ENCODE results near the gene TBL1XR1. TPM values are rescaled to one million over a fixed set of nuclear protein-coding genes. Genes with fewer than 3 reads are reported as not detected.
A peak's percentile ranks its signal among the peaks of the same experiment; 100 is the strongest.

TBL1XR1 gene
- total RNA-seq, 1 experiment from 2014 or later = 192 TPM

DNA sequence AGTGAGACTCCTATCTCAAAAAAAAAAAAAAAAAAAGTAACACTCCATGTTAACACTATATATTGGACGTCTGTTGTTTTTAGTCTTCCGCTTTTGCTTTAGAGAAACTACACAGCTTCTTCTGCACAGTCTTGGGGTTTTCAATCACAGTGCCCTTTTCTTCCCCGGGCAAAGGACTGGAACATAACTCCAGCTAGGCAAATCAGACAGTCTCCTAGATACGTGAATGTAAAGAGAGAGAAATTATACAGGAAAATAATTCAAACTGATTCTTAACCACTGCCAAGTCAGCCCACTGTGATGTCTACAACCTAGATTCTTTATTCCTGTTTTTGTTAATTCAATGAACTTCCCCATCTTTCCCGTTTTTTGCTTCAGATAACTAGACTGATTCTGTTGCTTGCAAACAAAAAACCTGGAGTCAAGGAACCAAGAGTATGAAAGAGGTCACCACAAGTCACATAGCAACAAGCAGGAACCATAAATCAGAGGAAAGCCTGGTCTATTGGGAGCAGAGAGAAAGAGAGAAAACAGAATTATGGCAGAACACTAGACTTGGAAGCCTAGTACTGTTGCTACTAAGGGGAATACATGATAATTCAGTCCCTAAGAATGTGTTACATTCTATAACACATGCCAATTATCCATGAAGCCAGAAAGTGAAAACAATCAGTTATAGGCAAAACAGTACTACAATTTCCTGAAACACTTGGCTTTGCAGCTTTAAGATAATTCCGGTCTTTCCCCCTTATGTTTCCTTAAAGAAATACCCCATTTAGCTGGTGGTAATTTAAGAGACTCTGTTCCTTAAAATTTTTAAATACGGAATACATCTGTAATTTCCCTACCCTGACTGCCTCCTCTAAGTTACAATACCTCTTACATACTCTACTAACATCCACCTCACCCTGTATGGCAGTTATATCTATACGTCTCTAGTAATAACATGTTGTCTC lies 63.1 kb downstream of the TBL1XR1 start:
- ATAC-seq = no peak; the same call in none of the 2 replicates
- CTCF ChIA-PET = interaction anchor here (0.6 kb wide), 1 partner anchor 152 kb away, joined by 3 read pairs; no protein-coding TSS in a partner anchor

DNA sequence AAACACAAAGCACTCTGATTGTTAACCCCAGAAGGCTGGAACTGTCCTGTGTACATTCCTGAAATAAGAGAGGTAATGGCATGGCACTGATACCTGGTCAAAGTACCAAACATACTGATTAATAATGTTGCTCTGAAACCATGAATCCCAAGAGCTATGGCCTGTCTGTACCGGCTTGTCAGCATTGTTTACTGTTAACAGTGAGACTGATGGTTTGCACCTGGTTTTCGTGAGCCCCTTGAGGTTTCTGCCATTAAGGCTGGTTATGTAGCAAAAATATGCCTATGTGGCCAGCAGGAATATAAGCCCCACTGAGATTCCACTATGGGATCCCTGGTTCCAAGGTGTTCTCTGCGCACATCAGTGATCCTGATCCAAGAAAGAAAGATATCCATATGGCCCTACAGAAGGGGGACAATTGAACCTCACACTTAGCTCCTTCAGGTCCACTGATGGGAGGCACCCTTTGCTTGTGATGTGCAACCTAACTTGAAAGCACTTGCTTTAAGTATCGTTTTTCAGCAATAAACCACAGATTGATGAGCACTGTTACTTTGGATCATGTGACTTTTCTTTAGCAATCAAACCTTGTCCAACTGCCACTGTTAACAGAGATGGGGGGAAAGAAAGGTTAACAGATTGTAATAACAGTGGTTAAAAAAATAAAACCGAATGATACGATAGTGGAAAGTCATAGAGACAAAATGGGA lies 65.2 kb downstream of the TBL1XR1 start:
- in situ Hi-C loops (cut with HindIII; ENCODE audit: low pct_unique_long_range_greater_than_20kb, low sequenced_read_pairs) (no loop called here), intact Hi-C loops (cut with micrococcal nuclease; ENCODE audit: unreplicated experiment) (no loop called here)
- no peaks in the 10 kb centered on the region for H3K27me3 ChIP-seq (ENCODE audit: control insufficient read depth, insufficient read depth, low read length)
- no peak overlapping the region for H3K4me3 ChIP-seq (ENCODE audit: low read depth in 2 of 2, low read length in 2 of 2)
- no peaks in the 10 kb centered on the region for H3K9me3 ChIP-seq (ENCODE audit: control insufficient read depth, insufficient read depth, low read depth, low read length)
- no peak for DNase-seq (ENCODE audit: low read depth, low spot score)
- TF ChIP-seq, protein P1, sequence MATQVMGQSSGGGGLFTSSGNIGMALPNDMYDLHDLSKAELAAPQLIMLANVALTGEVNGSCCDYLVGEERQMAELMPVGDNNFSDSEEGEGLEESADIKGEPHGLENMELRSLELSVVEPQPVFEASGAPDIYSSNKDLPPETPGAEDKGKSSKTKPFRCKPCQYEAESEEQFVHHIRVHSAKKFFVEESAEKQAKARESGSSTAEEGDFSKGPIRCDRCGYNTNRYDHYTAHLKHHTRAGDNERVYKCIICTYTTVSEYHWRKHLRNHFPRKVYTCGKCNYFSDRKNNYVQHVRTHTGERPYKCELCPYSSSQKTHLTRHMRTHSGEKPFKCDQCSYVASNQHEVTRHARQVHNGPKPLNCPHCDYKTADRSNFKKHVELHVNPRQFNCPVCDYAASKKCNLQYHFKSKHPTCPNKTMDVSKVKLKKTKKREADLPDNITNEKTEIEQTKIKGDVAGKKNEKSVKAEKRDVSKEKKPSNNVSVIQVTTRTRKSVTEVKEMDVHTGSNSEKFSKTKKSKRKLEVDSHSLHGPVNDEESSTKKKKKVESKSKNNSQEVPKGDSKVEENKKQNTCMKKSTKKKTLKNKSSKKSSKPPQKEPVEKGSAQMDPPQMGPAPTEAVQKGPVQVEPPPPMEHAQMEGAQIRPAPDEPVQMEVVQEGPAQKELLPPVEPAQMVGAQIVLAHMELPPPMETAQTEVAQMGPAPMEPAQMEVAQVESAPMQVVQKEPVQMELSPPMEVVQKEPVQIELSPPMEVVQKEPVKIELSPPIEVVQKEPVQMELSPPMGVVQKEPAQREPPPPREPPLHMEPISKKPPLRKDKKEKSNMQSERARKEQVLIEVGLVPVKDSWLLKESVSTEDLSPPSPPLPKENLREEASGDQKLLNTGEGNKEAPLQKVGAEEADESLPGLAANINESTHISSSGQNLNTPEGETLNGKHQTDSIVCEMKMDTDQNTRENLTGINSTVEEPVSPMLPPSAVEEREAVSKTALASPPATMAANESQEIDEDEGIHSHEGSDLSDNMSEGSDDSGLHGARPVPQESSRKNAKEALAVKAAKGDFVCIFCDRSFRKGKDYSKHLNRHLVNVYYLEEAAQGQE (IDR thresholded peaks at IDR 0.05; ENCODE audit: insufficient read depth in 1 of 2, low read depth in 2 of 2, low read length in 1 of 2) = no peak
- TF ChIP-seq POLR2AphosphoS5 (IDR thresholded peaks at IDR 0.05; ENCODE audit: low read depth, low read length) (no peak), TCF7L2 (IDR thresholded peaks at IDR 0.05; ENCODE audit: low read depth, low read length) (no peak), SIN3A (IDR thresholded peaks at IDR 0.05; ENCODE audit: borderline replicate concordance, insufficient read depth, low read depth, low read length) (no peak)
- TF ChIP-seq, protein P2, sequence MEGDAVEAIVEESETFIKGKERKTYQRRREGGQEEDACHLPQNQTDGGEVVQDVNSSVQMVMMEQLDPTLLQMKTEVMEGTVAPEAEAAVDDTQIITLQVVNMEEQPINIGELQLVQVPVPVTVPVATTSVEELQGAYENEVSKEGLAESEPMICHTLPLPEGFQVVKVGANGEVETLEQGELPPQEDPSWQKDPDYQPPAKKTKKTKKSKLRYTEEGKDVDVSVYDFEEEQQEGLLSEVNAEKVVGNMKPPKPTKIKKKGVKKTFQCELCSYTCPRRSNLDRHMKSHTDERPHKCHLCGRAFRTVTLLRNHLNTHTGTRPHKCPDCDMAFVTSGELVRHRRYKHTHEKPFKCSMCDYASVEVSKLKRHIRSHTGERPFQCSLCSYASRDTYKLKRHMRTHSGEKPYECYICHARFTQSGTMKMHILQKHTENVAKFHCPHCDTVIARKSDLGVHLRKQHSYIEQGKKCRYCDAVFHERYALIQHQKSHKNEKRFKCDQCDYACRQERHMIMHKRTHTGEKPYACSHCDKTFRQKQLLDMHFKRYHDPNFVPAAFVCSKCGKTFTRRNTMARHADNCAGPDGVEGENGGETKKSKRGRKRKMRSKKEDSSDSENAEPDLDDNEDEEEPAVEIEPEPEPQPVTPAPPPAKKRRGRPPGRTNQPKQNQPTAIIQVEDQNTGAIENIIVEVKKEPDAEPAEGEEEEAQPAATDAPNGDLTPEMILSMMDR (IDR thresholded peaks at IDR 0.05) = no peak
- no peak for ATAC-seq
- peaks cover 10% of the 10 kb centered on the region for H3K4me1 ChIP-seq (ENCODE audit: control insufficient read depth, insufficient read depth, low read length)
- ChIA-PET POLR2A (no interaction called here), CTCF (no interaction called here)
- H3K36me3 ChIP-seq (ENCODE audit: control insufficient read depth, insufficient read depth, low read length) = no peaks in the 10 kb centered on the region
- BruUV-seq (replicated peaks) = no TSS peak
- no peak overlapping the region for H3K27ac ChIP-seq (ENCODE audit: low read length)

More for the DNA sequence above, 63.1 kb downstream of the TBL1XR1 start:
- Histone ChIP-seq H3K27me3 (ENCODE audit: control insufficient read depth, insufficient read depth, low read length) (no peaks in the 10 kb centered on the region), H3K4me3 (ENCODE audit: low read depth in 2 of 2, low read length in 2 of 2) (no peak overlapping the region), H3K36me3 (ENCODE audit: control insufficient read depth, insufficient read depth, low read length) (no peaks in the 10 kb centered on the region), H3K9me3 (ENCODE audit: control insufficient read depth, insufficient read depth, low read depth, low read length) (no peaks in the 10 kb centered on the region), H3K27ac (ENCODE audit: low read length) (peak overlapping the region; percentile 26; the same call in 1 of the 2 replicates), H3K4me1 (ENCODE audit: control insufficient read depth, insufficient read depth, low read length) (peaks cover 10% of the 10 kb centered on the region)
- DNase-seq (ENCODE audit: low read depth, low spot score) = no peak
- TSS peak; percentile 59 for BruUV-seq (replicated peaks)
- in situ Hi-C loops (cut with HindIII; ENCODE audit: low pct_unique_long_range_greater_than_20kb, low sequenced_read_pairs) (no loop called here), intact Hi-C loops (cut with micrococcal nuclease; ENCODE audit: unreplicated experiment) (no loop called here)
- TF ChIP-seq, protein P2 (IDR thresholded peaks at IDR 0.05) = no peak
- POLR2A ChIA-PET = no interaction called here

Measured in Panc1 (cell line).